Right hindlimb (tissue), 1 donor: ENCODE data around the gene ATP6V0D1.
A peak's percentile ranks its signal among the peaks of the same experiment; 100 is the strongest.
"Not testable (repeated sequence)": the region's sequence is repeated elsewhere in the genome, so short reads cannot be mapped to it uniquely, and the experiment has no call there.

ENCODE experiments used
- DNase-seq: peaks from one replicate; pipeline ENCODE4 v3.0.0-alpha.2; 2018

The ATP6V0D1 gene

DNA sequence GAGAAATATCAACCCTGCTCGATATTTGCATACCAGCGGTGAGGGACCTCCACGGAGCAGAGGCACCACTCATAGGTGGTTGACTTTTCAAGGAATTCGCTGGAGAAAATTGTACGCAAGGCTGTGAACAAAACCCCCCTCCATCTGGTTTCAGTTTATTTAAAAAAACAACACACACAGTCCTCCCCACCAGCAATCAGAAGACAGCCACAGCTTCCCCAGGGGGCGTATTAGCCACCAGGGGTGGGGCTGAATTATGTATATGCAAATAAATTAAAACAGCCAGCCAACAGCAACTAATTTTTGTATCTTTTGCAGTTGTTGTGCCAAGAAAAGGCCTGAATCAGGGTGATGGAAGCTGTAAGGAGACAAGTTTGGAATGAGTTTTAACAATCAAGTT lies 55.9 kb downstream of the ATP6V0D1 start:
- no peak for DNase-seq

DNA sequence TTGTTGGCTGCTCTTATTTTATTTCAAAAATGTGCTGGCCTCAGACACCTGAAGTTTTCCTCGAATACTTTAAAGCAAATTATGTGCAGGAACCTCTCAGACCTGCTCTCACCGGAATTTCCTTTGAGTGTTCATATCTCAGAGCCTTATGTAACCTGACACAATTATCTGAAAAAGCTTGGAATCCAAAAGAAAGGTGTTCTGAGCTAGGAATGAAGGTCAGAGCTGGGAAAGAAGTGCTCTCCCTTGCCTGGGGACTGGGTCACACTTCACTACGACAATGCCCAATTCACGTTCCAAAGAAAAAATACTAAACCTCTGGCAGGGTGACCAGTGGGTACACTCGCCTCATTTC lies 56.7 kb downstream of the ATP6V0D1 start:
- DNase-seq, result no peak

DNA sequence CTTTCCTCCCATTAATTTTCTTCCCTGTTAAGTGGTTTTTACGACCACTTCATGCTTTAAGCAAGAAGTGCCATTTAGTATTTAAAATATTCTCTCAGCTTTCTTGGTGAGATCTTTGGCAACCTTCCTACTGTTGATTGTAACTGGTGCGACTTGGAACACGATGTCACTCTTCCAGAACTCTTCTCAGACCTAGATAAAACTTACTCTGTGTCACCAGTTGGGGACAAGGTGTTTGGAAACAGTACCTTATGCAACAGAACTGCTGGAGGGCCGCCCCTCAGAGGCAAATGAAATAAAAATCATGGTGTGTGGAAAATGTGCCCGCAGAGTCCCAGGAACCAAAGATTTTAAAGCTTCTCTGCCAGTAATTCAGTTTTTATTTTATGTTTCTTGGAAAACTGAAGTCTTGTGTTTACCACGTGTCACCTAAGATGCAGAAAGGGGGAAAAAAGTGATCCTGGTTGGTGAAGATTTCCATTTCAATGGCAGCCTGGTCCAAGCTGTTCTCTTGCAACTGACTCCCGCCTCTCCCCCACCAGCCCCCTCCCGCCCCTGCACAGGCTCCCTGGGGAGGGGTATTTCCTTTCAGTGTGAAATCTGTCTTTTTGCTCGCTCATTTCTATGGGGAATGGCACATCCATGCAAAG lies 57.2 kb downstream of the ATP6V0D1 start:
- DNase-seq, result no peak

DNA sequence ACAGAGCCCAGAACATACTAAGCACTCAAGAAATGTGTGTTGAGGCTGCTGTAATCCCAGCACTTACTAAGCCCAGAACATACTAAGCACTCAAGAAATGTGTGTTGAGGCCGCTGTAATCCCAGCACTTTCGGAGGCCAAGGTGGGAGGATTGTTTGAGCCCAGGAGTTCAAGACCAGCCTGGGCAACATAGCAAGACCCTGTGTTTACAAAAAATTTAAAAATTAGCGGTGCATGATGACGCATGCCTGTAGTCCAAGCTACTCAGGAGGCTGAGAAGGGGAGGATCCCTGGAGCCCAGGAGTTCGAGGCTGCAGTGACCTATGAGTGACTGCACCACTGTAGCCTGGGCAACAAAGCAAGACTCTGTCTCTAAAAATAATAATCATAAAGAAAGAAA lies 57.9 kb downstream of the ATP6V0D1 start:
- no peak for DNase-seq

DNA sequence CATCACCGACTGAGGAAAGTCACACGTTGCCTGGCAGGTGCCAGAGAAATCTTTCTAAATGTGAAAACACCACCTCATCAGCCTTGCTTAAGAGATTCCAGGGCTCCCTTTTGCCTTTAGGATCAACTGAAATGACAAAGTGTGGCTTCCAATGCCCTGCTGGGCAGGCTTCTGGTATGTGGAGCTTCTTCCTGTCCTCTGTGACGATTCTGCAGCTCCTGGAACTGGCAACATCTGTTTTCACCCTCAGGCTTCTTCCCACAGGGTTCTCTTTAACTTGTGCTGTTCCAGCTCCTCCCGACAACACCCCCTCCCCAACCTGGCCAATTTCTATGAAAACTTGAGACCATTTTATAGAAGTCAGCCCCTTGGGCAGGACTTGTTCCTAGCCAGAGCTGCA lies 59.9 kb downstream of the ATP6V0D1 start:
- DNase-seq, result no peak

DNA sequence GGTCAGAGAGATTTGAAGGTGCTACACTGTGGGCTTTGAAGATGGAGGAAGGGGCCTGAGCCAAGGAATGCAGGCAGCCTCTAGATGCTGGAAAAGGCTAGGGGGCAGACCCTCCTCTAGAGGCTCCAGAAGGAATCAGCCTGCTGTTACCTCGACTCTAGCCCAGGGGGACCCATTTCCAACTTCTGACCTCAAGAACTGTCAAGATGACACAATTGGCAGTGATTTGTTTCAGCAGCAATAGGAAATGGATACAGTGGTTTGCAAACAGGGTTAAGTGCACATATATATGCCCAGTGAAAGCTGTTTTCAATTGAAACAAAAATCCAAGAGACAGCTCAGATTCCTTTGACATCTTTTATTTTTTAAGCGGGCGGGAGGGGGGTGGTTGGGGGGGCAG lies 61.0 kb downstream of the ATP6V0D1 start:
- no peak for DNase-seq

DNA sequence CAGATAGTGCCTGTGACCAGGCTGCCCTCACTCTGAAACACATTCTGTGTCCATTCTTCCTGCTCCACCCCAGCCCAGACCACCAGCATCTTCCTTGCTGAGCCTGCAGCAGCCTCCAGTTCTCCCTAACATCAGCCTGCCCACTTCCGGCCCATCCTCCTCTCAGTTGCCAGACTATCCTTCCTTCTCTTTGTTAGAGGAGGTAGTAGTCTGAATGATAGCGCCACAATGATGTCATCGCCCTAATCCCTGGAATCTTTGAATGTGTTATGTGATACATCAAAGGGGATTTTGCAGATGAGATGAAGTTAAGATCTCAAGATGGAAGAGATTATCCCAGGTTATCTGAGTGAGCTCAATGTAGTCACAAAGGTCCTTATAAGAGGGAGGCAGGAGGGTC lies 61.5 kb downstream of the ATP6V0D1 start:
- DNase-seq, result no peak

DNA sequence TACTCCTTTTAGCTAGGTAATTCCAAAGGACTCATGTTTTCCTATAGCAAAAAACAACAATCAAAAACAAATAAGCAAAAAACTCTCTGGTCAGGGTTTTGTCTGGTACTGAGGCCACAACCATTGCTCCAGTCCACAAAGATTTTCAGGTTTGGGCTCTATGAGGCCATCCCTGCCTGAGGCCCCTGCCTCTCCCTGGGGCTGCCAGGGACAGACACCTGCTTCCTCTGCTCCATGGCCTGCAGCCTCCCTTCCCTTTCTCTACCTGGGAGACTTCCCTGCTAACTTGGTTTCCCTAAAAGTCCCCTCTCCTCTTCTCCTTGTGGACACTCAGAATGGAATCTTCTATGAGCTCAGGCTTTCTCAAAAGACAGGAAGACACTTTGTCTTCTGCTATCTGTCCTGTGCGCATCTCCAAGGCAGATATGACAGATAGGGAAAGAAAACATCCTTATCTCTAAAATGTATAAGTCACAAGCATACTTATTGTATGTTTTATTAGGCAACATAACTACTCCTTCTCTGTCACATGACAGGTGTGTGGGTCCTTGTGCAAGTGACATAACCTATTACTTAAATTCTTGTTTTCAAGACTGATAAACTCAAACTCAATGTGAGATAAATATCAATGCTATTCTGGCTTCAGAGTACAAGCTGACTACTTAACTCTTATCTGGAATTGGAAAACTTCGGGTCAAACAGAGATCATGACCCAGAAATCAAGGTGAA lies 63.5 kb downstream of the ATP6V0D1 start:
- no peak for DNase-seq

DNA sequence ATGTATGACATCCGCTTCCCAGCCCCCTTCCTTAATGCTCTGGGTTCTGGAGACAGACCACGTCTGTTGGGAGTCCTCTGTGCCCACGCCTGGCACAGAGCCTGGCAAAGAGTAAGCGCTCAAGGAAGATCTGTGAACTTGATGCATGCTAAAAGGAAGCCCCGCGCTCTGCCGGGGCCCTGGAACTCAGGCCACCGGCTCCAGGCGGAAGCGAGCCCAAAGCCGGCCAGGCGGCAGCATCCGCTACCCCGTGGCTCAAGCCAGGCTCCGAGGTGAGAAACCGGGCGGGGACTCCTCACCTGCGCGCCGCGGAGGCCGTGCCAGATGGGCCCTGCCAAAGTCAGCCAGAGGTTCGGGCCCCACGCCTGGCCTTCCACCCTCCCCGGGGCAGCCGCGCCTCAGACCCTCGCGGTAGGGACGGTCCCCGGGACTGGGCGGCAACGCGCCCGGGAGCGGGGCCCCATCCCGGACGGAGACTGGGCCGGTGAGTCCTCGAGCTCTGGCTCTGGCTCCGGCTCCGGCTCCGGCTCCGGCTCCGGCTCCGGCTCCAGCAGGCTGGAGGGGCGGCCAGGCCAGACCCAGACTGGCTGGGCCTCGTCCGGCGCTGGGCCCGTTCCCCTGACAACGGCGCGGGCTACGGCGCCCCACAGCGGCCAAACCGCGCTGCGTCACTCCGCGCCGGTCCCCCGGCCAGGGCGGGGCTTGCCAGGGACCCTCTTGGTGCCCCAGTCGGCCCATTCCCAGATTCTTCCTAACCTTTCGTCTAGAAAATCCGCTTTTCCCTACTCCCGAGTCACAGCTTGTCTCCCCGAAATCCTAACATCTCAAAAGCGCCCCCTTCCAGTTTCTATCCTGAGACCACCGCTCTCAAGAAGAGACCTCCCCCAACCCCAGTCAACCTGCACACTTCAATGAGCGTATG lies 64.8 kb downstream of the ATP6V0D1 start, which contains the start of gene ZDHHC1:
ZDHHC1 (minus strand) TSS at position 606 of the 922 bp plus-strand sequence. CDS start 8,702 bp downstream, outside the sequence.
- peak; percentile 88 for DNase-seq

DNA sequence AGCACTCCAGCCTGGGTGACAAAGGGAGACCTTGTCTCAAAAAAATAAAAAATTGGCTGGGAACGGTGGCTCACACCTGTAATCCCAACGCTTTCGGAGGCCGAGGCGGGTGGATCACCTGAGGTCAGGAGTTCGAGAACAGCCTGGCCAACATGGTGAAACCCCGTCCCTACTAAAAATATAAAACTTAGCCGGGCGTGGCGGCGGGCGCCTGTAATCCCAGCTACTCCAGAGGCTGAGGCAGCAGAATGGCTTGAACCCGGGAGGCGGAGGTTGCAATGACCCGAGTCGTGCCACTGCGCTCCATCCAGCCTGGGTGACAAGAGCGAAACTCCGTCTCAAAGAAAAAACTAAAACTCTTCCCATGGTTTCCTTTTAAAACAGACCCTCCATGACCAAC lies 65.5 kb downstream of the ATP6V0D1 start:
- DNase-seq, result not testable (repeated sequence)

DNA sequence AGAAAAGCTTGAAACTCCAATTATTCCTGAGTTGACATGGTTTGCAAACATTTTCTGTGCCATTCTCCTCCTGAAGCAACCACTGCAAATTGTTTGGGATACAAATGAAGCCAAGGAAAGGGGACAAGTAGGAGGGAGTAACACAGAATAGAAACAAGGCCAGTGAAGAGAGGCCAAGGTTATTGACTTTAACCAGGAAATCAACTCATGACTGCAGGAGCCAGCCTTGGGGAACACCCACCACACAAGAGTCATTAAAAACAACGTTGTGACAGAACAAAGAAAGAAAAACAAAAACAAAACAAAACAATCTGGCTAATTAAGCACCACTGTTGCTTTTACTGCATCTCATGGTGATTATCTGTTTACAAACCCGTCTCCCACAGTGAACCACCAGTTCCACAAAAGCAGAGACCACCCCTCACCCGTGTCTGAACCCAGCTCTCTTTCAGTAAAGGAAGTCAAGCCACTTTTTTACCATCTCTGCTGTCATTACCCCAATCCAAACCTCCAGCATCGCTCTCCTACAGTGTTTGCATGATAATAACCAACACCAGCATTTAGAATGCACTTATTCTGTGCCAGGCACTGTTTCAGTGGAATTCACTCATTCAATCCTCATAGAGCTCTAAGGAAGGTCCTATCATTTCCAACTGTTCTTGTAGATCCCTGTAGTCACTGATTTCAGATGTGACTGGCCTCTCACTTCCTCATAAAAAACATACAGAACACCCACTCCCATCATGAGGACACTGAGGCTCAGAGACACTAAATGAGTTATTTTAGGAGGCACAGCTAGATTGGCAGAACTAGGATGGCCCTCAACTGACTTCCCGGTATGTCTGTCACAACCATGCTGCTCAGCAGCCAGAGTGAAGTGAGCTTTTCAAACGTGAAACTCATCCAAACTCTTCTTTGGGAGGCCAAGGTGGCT lies 66.7 kb downstream of the ATP6V0D1 start:
- no peak for DNase-seq

DNA sequence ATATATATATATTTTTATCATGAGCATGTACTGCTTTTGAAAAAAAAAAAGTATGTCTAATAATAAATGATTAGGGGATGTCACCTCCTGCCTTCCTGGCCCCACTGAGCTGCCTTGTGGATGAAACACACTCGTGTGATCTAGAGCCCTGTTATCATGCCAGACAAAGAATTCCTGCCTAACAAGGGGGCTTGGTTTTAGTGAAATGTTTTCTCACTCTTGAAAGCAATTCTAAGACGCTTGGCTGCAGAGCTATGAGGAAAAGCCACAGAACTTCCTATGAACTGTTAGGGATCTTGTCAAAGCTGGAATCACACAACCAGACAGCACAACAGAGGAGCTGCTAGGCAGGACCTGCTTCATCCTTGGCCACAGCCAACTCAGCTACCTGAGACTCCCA lies 68.7 kb downstream of the ATP6V0D1 start:
- no peak for DNase-seq

DNA sequence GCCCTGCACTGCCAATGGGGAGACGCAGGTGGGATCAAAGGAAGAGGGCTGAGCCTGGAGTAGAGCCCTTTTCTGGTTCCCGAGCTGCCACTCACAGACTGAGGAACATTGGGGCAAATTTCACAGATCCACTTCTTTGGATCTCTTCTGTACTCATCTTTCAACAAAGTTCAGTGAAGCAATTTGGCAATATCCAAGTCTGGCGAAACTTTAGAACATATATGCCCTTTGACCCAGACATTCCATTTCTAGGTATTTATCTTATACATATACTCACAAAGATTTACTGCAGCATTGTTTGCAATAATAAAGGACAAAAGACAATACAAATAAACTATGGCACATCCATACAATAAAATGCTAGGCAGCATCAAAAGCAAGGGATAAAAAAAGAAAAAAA lies 69.6 kb downstream of the ATP6V0D1 start:
- DNase-seq, result no peak

DNA sequence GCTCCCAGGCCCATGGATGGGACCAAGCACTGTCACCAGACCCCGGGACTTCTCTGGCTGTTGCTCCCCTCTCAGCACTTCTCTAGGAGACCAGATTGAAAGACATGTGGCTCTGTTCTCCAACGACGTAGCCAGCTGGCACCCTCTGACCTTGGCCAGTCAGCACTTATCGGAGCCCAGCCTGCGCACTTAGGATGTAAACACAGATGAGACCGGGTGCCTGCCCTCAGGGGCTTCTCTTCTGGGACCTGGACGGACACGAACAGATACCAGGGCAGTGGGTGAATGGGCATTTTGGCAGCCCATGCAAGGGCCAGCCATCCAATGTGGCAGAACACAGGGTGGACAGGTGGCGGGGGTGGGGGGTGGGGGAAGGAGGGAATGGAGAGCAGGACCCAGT lies 71.3 kb downstream of the ATP6V0D1 start:
- no peak for DNase-seq

DNA sequence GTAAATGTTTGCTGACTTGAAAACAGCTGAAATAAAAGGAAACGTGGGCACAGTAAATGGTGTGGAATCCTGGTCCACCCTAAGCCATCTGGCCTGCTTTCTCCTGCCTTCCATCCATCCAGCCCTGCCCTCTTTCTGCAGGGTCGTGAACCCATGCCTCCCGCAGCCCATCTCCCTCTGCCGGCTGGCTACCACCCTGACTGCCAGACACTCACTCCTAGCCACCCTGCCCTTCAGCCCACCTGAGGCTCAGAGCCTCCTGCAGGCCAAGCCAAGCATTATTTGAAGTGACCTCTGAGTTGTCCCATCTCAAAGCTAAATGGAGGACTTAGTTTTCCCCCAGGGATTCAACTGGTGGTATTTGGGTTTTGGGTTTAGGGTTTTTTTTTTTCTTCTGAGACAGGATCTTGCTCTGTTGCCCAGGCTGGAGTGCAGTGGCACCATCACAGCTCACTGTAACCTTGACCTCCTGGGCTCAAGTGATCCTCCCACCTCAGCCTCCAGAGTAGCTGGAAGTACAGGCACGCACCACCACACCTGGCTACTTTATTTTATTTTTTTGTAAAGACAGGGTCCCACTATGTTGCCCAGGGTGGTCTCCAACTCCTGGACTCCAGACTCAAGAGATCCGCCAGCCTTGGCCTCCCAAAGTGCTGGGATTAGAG lies 73.0 kb downstream of the ATP6V0D1 start:
- no peak for DNase-seq

DNA sequence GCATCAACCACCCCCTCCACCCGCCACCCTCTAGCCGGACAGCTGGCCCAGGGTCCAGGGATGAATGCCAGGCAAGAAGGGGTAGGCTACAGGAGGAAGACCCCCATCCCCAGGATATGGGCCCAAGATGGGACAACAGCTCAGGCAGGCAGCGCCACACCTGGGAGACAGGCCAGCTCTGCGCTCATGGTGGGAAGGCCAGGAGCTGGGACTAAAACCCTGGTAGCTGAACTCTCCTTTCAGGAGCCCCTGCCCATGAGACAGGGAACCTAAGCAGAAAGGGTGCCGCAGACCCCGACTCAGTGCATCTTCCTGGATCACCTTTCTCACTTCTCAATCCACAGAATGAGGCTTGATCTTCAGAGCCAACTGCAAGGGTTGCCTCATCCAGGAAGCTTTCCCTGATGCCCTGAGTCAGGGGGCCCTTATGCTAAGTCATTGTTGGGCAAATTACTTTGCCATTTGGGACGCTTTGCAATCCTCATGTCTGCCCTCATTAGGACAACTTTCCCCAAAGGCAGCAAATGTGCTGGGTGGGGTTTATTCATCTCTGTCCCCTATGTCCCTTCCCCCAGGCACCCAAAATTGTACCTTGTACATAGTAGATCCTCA lies 73.7 kb downstream of the ATP6V0D1 start:
- no peak for DNase-seq

DNA sequence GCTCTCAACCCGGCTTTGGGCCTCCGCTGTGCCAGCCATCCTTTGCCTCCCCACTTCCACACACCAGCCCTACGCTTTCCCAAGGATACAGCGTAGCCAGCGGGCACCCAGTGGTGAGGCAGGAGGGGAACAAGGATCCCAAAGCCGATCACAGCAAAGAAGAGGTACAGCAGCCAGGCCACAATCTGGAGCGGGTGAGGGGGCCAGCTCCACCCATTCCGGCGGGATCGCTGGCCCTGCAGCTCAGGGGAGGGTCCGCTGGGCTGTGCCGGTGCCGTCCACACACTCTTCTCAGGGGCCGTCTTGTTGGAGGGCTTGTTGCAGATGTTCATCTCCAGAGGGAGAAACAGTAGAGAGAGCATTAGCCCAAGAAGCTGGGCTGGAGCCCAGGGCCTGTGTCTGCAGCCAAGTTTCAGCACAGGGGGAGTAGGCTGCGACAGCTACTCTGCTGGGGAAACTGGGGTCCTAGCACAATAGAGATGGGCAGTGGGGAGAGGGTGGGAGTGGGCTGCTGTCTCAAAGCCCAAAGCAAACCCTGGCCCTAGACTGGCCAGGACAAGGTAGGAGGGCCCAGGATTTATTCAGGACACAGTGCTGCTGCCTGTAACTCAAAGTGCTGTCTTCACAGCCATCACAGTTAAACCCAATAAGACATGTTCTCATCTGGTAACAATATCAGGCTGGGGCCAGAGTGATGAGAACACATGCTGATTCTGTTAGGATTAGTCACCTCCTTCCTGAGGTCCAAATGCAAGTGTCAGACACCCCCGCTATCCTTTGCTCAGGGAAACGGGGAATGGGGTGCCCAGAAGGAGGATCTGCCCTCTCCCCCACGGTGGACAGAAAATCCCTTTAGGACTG lies 74.6 kb downstream of the ATP6V0D1 start:
- DNase-seq, result peak; percentile 84

DNA sequence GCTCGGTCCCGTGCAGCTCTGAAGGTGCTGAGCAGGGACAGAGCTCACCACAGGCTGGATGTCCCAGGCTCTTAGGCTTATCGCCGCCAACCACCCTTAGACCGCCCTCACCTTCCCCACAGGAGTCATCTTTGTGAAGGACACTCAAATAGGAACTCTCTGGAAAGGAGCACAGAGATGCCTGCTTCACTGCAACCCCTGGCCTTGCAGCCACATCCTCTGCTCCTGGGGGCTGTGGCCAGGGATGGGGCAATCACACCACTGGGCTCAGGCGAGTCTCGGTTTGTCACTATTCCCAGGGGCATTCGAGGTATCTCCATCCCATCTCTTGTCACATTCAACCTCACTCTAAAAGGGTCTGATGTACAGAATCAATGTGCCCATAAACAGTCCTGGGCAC lies 75.6 kb downstream of the ATP6V0D1 start:
- no peak for DNase-seq

DNA sequence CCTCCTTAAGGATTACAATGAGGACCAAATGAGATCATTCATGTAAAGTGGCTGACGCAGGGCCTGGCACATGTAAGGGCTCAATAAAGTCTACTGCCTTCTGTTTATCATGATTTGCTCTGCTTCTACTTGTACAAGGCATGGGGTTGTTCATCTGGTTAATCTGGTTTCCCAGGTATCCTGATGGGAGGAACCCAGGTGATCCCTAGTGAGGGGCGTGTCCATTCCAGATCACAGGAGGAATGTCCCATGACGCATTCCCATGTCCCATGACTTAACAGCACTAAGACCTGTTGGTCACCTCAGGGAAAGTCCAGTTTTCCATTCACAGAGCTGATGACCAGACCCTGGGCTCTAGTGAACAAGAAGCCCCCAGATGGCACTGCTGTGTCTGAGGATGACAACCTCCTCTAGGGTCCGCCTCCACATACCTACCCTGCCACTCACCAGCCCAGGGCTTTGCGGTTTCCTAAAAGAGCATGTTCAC lies 76.2 kb downstream of the ATP6V0D1 start:
- no peak for DNase-seq

DNA sequence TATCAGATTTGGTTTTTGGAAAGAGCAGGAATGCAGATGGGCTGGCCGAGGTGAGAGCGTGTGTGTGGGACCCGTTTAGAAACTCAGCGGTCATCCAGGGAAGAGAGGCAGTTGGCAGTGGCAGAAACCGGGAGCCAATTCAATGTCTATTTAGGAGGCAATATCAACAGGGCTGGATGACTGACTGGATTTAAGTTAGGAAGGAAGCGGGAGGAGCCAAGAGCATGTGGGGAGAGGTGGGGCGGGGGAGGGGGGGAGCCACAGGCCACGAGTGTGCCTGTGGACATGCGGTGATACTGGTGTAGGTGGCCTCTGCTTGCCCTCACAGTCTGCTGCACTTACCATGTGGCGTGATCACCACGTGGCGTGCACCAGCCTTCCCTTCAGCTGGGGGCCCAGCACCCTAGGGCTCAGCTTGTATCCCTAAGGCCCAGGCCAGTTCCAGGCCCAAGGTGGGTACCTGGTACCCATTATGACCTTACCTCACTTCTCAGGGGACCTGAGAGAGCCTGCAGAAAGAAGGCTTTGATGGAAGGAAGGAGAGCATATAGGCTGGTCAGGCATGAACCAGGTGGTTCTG lies 76.9 kb downstream of the ATP6V0D1 start:
- no peak for DNase-seq
